EH (cell line): ENCODE results near the gene DRAM2.

ENCODE experiments used
- DNase-seq: peaks from one replicate; pipeline ENCODE4 v3.0.0-alpha.2; 2015; ENCODE audit warnings: low read depth

The DRAM2 gene

GRCh38 chr1:111139956-111140679 lies at the start of gene DRAM2, which contains the start of gene CEPT1:
Gene DRAM2, minus strand, starts transcription at chr1:111140093. Its CDS starts 8,539 bp downstream, at chr1:111131554.
Gene CEPT1, plus strand, starts transcription at chr1:111140223. Its CDS starts 7,492 bp downstream, at chr1:111147715.
- peak; percentile 94 for DNase-seq

GRCh38 chr1:111184663-111185062 lies 44.8 kb upstream of the DRAM2 start:
- DNase-seq: no peak

DNA sequence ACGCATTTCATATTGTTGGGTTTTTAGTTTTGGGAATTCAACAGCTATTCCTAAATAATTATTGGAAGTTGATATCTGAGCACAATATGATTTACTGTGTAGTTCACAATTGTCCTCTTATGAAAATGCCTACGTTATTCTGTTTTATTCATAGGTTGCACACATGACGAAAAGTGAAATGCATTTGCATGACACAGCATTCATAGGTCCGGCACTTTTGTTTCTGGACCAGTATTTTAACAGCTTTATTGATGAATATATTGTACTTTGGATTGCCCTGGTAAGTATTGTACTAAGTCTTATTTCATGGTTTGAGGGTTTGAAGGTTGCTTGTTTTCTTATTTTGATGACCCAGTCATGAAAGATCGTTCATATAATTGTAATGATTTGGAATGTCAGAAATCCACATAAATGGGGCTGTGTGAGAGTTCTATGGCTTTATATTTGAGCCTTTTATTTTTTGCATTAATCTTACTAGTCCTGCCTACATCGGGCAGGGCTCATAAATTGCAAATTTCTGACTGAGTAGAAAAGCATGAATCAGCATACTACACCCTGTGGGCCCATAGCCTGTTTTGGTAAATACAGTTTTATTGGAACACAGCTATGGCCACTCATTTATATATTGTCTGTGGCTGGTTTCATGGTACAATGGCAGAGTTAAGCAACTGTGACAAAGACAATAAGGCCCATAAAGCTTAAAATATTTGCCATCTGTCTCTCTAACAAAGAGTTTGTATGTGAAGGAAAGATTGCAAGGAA lies 43.6 kb upstream of the DRAM2 start:
- DNase-seq: no peak

DNA sequence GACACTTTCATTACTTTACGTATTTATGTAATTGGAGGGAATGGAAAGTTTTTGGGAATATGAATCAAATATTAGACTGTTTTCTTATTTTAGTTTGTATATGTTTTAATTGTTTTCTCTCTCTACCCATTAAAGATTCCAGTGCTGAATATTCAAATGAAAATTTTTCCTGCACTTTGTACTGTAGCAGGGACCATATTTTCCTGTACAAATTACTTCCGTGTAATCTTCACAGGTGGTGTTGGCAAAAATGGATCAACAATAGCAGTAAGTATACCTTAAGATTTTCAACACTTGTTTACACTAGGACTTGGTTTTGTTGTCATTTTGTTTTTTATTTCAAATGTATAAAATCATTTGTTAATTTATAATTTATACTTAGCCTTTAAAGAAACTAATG lies 42.2 kb upstream of the DRAM2 start:
- no peak for DNase-seq

GRCh38 chr1:111179968-111180533 lies 40.2 kb upstream of the DRAM2 start:
- no peak for DNase-seq

DNA sequence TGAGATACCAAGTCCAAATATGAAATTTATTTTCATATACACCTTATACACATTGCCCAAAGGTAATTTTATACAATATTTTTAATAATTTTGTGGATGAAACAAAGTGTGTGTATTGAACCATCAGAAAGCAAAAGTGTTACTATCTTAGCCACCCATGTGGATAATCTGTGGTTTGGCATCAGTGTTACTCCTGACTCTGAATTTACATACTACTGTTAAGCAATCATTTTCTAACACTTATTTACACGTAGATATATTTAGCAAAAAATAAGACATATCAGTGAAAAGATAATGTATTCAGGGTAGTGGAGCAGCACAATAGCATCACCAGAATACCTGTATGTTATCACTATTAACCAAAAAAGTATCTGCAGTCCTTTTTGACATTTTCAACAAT lies 36.8 kb upstream of the DRAM2 start:
- no peak for DNase-seq

DNA sequence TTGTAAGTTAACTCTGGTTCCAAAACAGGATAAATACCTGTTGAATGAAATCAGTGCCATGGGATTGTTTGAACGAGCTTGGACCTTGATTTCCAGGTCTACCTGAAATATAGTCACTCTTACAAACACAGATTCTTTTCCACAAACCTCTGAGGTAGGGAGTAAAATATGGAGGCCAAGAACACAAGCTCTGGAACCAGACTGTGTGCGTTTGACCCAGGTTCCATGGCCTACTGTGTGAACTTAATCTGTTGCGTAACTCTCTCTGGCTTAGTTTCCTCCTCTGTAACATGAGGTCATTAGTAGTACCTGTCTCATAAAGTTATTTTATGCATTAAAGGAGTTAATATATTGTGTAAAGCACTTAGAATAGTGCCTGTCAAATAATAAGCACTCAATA lies 35.5 kb upstream of the DRAM2 start:
- DNase-seq: no peak

GRCh38 chr1:111174070-111174469 lies 34.2 kb upstream of the DRAM2 start:
- no peak for DNase-seq

GRCh38 chr1:111172463-111172862 lies 32.6 kb upstream of the DRAM2 start:
- peak; percentile 21 for DNase-seq

DNA sequence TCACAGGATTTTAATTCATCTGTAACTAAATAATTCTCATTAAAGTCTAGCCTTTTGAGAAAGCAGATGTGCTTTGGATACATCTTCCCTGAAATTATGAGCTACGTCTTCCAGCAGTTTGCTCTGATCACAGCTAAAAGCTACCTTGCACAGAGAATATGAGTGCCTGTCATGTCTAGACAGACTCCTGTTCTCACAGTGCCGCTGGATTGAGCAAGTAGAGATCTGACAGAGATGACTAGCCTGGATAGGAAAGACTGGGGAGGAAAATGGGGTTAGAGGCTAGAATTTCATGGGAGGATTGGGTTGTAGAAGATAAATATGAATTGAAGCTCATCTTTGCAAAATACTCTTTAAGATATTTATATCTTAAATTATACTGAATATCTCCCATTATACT lies 24.3 kb upstream of the DRAM2 start:
- no peak for DNase-seq

GRCh38 chr1:111163363-111163762 lies 23.5 kb upstream of the DRAM2 start:
- no peak for DNase-seq

GRCh38 chr1:111162488-111162880 lies 22.6 kb upstream of the DRAM2 start:
- no peak for DNase-seq

DNA sequence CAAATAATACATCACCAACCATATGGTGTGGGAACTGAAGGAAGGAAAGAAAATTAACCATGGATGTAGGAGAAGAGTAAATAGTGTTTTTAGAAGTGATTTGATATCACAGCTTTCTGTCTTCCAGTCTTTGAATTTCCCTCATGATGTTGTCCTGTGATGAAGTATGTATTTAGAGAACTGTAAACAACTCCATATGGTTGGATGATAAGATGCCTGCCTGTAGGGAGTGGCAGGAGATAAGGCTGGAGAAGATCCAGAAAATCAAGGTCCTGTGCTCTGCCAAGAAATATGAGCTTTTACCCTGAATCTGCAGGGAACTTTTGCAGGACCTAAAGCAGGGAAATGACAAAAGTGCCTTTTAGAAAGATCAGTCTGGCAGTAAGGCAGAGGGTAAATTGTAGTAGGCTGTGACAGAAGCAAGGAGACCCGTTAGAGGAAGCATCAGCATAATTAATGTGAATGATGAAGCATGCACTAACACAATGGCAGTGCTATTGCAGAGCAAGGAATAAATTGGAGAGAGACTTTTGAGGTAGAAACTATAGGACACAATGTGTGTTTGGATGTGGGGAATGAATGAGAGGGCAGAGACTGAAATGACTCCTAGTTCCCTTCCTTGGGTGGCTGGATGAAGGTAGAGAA lies 22.1 kb upstream of the DRAM2 start:
- no peak for DNase-seq

DNA sequence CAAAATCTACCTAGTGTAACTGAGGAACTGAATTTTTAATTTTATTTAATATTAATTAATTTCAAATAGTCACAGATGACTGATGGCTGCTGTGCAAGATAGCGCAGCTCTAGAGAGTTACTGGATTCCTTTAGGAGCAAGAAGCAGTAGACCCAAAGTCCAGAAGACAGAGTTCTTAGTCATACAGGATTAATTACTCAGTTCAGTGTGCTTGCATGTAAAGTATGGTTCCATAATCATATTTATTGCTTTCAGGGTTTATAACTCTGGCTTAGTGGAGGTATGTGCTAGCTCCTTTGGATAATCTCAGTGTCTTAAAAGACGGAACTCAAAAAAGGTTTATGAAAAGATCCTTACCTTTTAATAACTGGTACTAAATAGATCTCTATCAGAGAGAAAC lies 17.5 kb upstream of the DRAM2 start:
- no peak for DNase-seq

DNA sequence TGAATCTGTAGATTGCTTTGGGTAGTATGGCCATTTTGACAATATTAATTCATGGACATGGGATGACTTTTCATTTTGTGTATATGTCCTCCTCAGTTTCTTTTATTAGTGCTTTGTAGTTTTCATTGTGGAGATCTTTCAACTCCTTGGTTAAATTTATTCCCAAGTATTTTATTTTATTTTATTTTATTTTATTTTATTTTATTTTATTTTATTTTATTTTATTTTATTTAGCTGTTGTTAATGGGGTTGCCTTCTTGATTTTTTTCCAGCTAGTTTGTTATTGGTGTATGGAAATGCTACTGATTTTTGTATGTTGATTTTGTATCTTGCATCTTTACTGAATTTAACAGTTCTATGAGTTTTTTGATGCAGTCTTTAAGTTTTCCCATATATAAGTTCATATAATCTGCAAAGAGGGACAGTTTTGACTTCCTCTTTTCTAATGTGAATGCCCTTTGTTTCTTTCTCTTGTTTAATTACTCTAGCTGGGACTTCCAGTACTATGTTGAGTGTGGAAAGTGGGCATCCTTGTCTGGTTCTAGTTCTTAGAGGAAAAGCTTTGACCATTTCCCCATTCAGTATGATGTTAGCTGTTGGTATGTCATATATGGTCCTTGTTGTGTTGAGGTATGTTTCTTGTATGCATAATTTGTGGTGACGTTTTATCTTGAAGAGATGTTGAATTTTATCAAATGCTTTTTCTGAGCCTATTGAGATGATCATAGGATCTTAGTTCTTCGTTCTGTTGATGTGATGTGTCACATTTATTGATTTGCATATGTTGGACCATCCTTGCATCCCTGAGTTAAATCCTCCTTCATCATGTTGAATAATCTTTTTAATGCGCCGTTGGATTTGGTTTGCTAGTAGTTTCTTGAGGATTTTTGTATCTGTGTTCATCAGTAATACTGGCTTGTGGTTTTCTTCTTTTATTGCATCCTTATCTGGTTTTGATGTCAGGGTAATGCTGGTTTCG lies 14.4 kb upstream of the DRAM2 start:
- no peak for DNase-seq

DNA sequence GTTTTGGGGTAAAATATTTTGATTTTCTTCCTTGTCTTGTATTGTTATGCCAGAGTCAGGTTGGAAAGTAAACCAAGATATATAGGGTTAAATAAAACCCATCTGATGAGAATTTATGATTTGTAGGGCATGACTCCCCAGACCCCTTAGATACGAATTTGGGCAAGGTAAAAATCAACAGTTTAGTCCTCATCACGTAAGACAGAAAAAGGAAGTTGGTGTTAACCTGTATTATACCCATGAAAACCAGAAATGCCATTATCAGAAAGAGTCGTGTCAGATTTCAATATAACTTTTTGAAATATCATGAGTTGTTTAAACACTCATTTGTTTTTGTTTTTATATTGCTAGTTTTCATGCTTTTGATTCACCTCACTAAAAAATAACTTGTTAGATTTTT lies 11.9 kb upstream of the DRAM2 start:
- DNase-seq: no peak

DNA sequence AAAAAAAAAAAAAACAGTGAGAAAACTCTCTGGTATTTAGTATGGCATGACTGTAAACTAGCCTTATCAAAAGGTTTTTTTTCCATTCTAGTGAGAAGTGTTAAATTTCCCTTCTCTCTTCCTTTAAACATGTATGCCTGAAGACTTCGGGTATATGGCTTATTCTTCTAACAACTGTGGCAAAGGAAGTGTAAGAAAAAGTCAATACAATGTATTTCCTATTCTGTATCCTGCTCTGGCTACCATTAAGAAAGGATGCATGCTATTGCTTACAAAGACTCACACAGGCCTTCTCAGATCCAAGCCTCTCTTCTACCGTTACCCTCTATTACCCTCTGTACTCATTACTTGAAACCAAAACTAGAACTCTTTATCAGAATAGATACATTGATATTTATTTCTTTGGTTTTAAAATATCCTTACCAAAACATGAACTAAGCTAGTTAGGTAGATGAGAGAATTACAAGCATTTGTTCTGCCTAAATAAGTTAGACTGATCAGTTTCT lies 8.5 kb upstream of the DRAM2 start:
- no peak for DNase-seq

GRCh38 chr1:111147948-111148347 lies 8.1 kb upstream of the DRAM2 start:
- no peak for DNase-seq

DNA sequence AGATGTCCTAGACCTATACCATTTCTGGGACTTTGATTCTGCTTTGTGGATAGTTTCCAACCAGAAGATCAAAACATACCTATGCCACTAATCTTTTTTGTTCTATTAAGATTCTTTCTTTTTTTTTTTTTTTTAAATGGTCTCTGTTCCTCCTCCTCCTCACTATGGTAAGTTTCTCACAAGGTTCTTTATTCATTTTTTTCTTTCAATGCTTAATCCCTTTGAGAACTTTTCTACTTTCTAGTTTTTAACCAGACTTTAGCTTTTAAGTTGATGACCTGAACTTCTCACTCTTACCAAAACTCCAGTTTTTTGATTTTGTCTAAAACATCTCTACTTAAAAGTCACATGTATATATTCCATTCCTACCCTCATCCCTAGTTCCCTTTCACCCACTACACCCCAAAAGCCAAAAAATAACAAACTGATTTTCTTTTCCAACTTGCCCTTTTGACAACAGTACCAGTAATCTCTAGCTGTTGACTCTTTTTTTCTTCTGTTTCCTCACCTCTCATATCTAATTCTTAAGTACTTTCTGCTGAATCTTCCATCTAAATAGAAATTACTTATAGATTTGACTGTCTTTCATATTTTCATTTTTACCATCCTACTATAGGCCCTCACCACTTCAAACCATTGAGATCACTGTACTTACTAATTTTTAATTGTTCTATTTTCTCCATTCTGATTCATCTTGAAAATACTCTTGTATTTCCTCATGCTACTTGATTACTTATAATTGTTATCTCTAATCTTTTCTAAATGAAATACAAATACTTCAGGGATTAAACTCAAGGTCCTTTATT lies 6.3 kb upstream of the DRAM2 start:
- DNase-seq: peak; percentile 16

- no peak for DNase-seq
Observed at GRCh38 chr1:111145542-111145941, 5.6 kb upstream of the DRAM2 start.
